ENCODE measurements around the gene RGS19. TPM values are rescaled to one million over a fixed set of nuclear protein-coding genes. Genes with fewer than 3 reads are reported as not detected.

Gene RGS19
- total RNA-seq, 1 donor from 2014 or later, result 9.5 TPM

Small RNAs within 50 kb of the gene (microRNA-seq; reads per million reads assigned to microRNA genes)
- not detected for gene MIR6813

Other genes with a start within 250 kb of the RGS19 start
- 9.8 and 13.6 TPM in 2 replicates for gene ZBTB46, start 248.3 kb downstream of the RGS19 start, total RNA-seq (ENCODE audit: low replicate concordance)
- not detected in 2 replicates for gene ABHD16B, start 218.0 kb downstream of the RGS19 start, total RNA-seq (ENCODE audit: low replicate concordance)
- gene TPD52L2, start 214.2 kb downstream of the RGS19 start, total RNA-seq (ENCODE audit: low replicate concordance), result 76.5 and 96.3 TPM in 2 replicates
- gene DNAJC5, start 184.4 kb downstream of the RGS19 start, total RNA-seq (ENCODE audit: low replicate concordance), result 44.1 and 51.9 TPM in 2 replicates
- gene UCKL1, start 123.1 kb downstream of the RGS19 start, total RNA-seq (ENCODE audit: low replicate concordance), result 44.1 and 49.7 TPM in 2 replicates
- 34.7 and 40.8 TPM in 2 replicates for gene ZNF512B, start 109.6 kb downstream of the RGS19 start, total RNA-seq (ENCODE audit: low replicate concordance)
- gene SAMD10, start 99.9 kb downstream of the RGS19 start, total RNA-seq (ENCODE audit: low replicate concordance), result 7.4 and 16.9 TPM in 2 replicates
- gene PRPF6, start 98.4 kb downstream of the RGS19 start, total RNA-seq (ENCODE audit: low replicate concordance), result 64.3 and 67.9 TPM in 2 replicates
- gene C20orf204, start 43.3 kb downstream of the RGS19 start, total RNA-seq (ENCODE audit: low replicate concordance), result 3.0 and 7.4 TPM in 2 replicates
- 0.72 and 1.2 TPM in 2 replicates for gene SOX18, start 29.9 kb downstream of the RGS19 start, total RNA-seq (ENCODE audit: low replicate concordance)
- gene TCEA2, start 16.3 kb downstream of the RGS19 start, total RNA-seq (ENCODE audit: low replicate concordance), result 33.4 and 73.3 TPM in 2 replicates
- 0.50 and 1.9 TPM in 2 replicates for gene OPRL1, start 564 bp upstream of the RGS19 start, total RNA-seq (ENCODE audit: low replicate concordance)
- not detected in 2 replicates for gene LKAAEAR1, start 4.9 kb upstream of the RGS19 start, total RNA-seq (ENCODE audit: low replicate concordance)
- not detected in 2 replicates for gene NPBWR2, start 28.0 kb upstream of the RGS19 start, total RNA-seq (ENCODE audit: low replicate concordance)
- gene MYT1, start 84.9 kb upstream of the RGS19 start, total RNA-seq (ENCODE audit: low replicate concordance), result 2.9 and 4.9 TPM in 2 replicates
- gene PCMTD2, start 176.2 kb upstream of the RGS19 start, total RNA-seq (ENCODE audit: low replicate concordance), result 85.1 and 101 TPM in 2 replicates